ENCODE data around the gene LRP3. TPM values are rescaled to one million over a fixed set of nuclear protein-coding genes. Genes with fewer than 3 reads are reported as not detected.
"Not testable (repeated sequence)": the region's sequence is repeated elsewhere in the genome, so short reads cannot be mapped to it uniquely, and the experiment has no call there.

The LRP3 gene
- total RNA-seq, 1 experiment from 2014 or later: 32.0 TPM

DNA sequence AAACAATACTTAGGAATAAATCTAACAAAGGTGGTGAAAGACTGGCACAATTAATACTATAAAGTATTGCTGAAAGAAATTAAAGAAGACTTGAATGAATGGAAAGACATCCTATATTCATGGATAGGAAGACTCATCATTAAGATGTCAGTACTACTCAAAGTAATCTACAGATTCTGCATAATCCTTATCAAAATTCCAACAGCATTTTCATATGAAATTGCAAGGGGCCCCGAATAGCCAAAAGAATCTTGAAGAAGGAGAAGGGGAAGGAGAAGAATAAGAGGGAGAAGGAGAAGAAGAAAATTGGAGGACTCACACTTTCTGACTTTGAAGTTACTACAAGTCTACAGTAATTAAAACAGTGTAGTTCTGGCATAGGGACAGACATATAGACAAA is 25.6 kb upstream of the LRP3 start:
- Histone ChIP-seq H3K9me3 (replicated peaks) (no peaks in the 10 kb centered on the region), H3K36me3 (no peaks in the 10 kb centered on the region), H3K27me3 (no peaks in the 10 kb centered on the region), H3K27ac (no peak overlapping the region), H3K4me1 (peaks cover 7% of the 10 kb centered on the region; the same call in 1 of the 2 replicates), H3K4me3 (no peak overlapping the region)
- no peak for DNase-seq

DNA sequence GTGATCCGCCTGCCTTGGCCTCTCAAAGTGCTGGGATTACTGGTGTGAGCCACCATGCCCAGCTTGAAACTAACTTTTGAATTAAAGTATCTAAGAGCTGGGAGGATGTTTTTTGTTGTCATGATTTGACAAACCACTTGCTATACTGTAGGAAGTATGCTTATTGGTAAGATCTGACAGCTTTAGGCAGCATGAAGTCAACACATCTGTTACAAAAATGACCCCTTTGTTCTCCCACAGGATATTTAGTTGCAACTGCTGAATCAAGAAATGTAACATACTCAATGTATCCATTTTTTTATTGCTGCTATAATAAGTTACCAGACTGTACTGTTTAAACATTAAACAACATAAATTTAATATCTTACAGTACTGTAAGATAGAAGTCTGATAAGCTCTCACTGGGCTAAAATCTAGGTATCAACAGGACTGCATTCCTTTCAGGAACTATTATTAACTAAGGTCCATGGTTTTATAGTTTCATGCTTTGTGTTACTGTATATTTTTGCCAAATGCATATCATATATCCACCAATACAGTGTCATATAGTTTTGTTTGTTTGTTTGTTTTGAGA is 22.8 kb upstream of the LRP3 start:
- Histone ChIP-seq H3K27ac (no peak overlapping the region), H3K27me3 (no peaks in the 10 kb centered on the region), H3K36me3 (no peaks in the 10 kb centered on the region), H3K4me1 (peaks cover 11% of the 10 kb centered on the region), H3K4me3 (no peak overlapping the region), H3K9me3 (replicated peaks) (no peaks in the 10 kb centered on the region)
- DNase-seq: no peak

DNA sequence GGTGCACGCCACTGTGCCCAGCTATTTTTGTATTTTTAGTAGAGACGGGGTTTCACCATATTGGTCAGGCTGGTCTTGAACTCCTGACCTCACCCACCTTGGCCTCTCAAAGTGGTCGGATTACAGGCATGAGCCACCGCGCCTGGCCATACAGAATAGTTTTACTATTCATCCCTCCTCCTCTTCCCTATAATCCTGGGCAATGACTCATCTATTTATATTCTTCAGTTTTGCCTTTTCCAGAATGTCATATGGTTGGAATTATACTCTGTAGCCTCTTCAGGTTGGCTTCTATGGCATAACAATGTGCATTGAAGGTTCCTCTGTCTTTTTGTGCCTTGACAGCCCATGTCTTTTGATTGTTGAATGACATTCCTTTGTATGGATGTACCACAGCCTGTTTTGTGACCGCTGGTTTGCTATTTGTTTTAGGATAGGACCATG is 22.2 kb upstream of the LRP3 start:
- Histone ChIP-seq H3K27me3 (no peaks in the 10 kb centered on the region), H3K27ac (no peak overlapping the region), H3K4me1 (peaks cover 11% of the 10 kb centered on the region), H3K4me3 (no peak overlapping the region), H3K9me3 (replicated peaks) (no peaks in the 10 kb centered on the region), H3K36me3 (no peaks in the 10 kb centered on the region)
- no peak for DNase-seq

DNA sequence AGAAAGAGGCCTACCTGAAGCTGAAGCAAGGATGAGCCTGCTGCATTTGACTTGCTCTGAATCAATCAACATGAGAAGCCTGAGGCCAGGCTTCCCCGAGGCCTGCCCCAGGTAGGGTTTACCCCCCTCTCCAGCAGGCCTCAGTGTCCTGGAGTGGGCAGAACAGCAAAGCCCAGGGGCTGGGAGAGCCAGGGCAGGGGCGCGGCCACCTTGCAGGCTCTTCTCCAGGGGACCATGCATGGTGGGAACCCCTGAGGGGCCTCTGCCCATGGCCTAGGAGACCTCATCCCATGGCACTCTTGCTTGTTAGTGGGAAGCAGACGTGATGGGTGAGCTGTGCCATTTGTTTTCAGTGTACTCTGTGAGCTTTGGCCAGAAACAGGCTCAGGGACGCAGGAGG is 19.9 kb upstream of the LRP3 start:
- no peak overlapping the region for H3K27ac ChIP-seq
- no peaks in the 10 kb centered on the region for H3K27me3 ChIP-seq
- H3K4me3 ChIP-seq: no peak overlapping the region
- no peaks in the 10 kb centered on the region for H3K36me3 ChIP-seq
- no peak for DNase-seq
- peaks cover 11% of the 10 kb centered on the region for H3K4me1 ChIP-seq
- H3K9me3 ChIP-seq (replicated peaks): no peaks in the 10 kb centered on the region

DNA sequence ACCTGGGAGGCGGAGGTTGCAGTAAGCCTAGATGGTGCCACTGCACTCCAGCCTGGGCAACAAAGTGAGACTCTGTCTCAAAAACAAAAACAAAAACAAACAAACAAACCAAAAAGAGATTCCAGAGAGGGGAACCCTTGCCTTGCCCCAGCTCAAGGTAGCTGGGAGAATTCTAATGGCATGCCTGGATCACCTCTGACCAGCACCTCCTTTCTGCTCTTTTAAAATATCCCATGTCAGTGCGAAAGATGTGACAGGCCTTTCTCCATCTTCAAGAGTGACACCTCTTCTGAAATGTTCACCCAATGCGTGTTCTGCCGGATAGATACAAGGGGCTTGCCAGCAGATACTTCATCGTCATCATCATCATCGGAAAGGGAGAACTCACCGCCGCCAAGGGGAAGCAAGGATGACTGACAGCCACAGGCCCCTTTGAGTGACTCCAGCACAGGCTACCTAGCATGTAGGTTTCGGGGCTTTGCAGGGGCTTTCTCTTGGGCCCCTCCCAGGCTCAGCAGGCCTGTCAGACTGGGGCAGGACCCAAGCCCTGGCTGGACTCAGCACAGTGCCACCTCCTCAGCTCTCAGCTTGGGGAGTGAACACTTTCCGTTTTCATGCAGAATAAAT is 18.9 kb upstream of the LRP3 start:
- Histone ChIP-seq H3K27me3 (no peaks in the 10 kb centered on the region), H3K4me3 (no peak overlapping the region), H3K36me3 (no peaks in the 10 kb centered on the region), H3K27ac (no peak overlapping the region), H3K9me3 (replicated peaks) (no peaks in the 10 kb centered on the region), H3K4me1 (peaks cover 11% of the 10 kb centered on the region)
- DNase-seq: no peak

DNA sequence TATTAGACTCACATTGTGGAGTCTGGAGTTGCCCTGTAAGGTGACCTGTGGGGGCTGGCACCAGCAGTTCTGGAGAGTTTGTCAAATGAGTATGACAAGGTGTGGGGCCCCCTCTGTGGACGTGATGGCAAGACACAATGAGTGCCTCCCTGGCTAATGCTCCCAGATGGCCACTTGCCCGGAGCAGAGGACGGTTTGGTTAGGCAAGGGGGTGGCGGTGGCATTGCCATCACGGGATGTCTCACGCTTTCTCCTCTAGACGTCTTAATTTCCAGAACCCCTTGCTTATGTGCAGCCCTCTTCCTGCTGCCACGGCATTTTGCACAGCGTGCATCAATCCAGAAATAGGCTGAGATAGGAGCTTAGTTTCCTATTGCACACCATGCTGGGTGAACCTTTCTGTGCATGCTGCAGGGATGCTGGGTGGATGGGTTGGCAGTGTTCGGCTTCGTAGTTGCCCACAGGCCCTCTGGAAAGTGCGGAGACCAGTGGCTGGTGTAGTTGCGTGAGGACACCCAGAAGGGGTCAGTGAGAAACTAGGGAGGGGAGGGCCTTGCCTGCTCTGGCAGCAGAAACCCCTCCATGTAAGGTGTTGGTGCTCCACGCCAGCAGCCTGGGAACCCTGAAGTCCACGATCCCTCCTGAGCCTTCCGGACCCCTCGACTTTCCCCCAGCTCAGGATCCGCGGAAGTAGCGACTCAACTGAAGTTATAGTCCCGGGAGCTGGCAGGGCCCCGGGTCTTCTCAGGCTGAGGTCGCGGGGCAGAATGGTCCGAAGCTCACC is 18.1 kb upstream of the LRP3 start:
- Histone ChIP-seq H3K4me3 (peak overlapping the region; percentile 79), H3K36me3 (no peaks in the 10 kb centered on the region), H3K4me1 (peaks cover 11% of the 10 kb centered on the region), H3K27ac (peak overlapping the region; percentile 79), H3K27me3 (no peaks in the 10 kb centered on the region), H3K9me3 (replicated peaks) (no peaks in the 10 kb centered on the region)
- peak; percentile 63 for DNase-seq

DNA sequence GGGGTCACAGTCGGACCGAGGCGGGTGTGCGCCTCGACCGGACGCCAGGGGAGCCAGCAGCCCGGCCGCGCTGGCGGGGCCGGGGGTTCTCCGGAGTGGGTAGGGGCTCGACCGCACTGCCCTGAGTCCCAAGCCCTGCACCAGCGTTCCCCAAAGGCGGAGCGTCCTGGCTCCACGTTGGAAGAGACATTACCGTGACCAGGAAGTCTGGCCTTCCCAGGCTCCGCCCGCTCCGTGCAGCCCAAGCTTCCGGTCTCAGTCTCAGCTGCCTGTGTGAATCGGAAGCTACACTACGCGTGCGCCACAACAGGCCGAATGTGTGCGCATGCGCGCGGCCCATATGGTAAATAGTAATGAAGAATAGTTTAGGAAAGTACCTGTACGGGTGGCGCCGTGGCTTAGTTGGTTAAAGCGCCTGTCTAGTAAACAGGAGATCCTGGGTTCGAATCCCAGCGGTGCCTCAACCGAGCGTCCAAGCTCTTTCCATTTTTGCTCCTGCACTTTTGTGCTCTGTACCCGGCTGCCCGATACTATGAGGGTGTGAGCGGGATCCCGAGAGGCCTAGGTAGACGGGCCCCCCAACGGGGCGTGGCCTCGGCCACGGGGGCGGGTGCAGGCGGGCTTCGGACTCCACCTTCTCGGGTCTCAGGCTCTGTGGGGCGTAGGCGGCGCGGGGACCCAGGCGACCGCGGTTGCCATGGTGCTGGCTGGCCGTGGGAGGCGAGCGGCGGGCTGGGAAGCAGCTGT is 17.3 kb upstream of the LRP3 start:
- Histone ChIP-seq H3K27me3 (no peaks in the 10 kb centered on the region), H3K9me3 (replicated peaks) (no peaks in the 10 kb centered on the region), H3K36me3 (no peaks in the 10 kb centered on the region), H3K4me3 (peak overlapping the region; percentile 79), H3K4me1 (peaks cover 4% of the 10 kb centered on the region), H3K27ac (peak overlapping the region; percentile 79)
- peak; percentile 100 for DNase-seq

DNA sequence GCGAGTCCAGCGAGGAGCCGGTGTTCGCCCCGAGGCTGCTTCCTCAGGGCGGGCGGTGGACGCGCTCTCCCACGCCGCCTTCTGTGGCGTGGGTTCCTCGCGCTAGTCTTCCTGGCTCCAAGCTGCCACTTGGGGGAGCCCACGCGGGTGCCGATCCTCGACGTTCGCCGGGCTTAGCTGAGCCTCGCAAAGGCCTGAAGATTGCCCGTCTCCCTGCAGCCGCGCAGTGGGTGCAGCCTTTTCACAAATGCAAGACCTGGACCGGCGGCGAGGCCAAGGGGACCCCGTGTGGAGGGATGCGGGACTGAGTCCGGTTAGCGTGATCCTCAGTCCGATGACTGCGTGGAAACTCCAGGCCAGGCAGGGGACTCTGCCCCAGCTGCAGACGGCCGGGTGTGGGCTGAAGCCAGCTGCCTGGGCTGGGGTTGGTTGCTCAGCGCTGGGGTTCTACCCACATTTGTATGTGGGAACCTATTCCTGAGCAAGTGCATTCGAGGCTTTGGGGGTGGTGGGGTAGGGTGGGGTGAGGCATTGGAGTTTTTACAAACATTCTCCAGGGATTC is 16.6 kb upstream of the LRP3 start:
- peaks cover 4% of the 10 kb centered on the region for H3K4me1 ChIP-seq
- H3K9me3 ChIP-seq (replicated peaks): no peaks in the 10 kb centered on the region
- H3K4me3 ChIP-seq: peak overlapping the region; percentile 49
- no peaks in the 10 kb centered on the region for H3K36me3 ChIP-seq
- no peak overlapping the region for H3K27ac ChIP-seq
- no peak for DNase-seq
- H3K27me3 ChIP-seq: no peaks in the 10 kb centered on the region

DNA sequence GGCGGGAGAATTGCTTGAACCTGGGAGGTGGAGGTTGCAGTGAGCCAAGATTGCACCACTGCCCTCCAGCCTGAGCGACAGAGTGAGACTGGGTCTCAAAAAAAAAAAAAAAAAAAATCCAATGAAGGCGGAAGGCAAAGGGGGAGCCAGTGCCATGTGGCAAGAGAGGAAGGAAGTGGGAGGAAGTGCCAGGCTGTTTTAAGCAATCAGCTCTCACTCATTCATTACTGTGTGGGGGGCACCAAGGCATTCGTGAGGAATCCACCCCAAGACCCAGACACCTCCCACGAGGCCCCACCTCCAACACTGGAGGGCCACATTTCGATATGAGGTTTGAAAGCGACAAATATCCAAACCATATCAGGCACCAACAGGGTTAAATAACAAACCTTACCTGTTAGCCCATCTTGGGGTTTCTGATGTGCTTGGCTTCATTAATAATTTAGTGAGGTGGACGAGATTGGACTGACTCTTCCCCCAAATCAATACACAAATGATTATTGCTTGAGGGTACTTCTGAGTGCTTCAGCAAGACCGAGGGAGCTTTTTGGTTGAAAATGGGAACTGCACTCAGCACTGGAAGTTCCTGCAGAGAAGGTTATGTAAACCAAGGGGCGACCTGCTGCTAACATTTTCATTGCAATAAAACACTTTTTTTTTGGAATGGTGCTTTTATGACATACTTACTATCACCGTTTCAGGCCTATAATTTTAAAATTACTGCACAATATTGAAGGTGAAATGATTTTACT is 7.5 kb upstream of the LRP3 start:
- Histone ChIP-seq H3K36me3 (no peaks in the 10 kb centered on the region), H3K4me3 (no peak overlapping the region), H3K4me1 (no peaks in the 10 kb centered on the region), H3K9me3 (replicated peaks) (no peaks in the 10 kb centered on the region), H3K27ac (no peak overlapping the region), H3K27me3 (0 out of 2 replicates have a peak, but pooled peaks cover 3% of the 10 kb centered on the region)
- no peak for DNase-seq

DNA sequence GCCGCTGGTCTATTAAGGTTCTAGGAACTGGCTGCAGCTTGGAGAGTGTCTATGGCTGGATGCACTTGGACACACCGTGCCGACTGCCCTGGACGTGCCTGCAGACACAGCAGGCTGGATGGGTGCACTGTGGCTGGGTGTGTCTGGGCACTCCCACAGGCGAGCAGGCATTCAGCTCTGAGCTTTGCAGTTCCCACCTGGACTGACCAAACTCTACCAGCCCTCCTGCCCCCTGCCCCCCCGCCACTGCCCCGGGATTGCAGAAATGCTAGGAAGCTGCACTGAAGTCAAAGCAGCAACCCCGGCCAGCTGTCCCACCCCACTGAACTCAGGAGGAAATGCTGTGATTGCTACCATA is 7.0 kb upstream of the LRP3 start:
- no peaks in the 10 kb centered on the region for H3K9me3 ChIP-seq (replicated peaks)
- H3K4me3 ChIP-seq: no peak overlapping the region
- H3K4me1 ChIP-seq: no peaks in the 10 kb centered on the region
- no peak for DNase-seq
- H3K27me3 ChIP-seq: 0 out of 2 replicates have a peak, but pooled peaks cover 3% of the 10 kb centered on the region
- H3K27ac ChIP-seq: no peak overlapping the region
- H3K36me3 ChIP-seq: no peaks in the 10 kb centered on the region

DNA sequence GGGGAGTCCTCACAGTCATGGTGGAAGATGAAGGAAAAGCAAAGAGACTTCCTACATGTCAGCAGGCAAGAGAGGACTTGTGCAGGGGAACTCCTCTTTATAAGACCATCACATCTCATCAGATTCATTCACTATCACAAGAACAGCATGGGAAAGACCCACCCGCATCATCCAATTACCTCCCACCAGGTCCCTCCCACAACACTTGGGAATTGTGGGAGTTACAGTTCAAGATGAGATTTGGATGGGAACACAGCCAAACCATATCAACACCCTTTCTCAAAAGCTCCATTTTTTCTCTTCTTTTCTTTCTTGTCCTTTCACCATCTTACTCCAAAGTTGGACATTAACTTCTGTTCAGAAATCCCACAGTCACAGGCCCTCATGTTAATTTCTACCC is 4.7 kb upstream of the LRP3 start:
- H3K27me3 ChIP-seq: 0 out of 2 replicates have a peak, but pooled peaks cover 3% of the 10 kb centered on the region
- H3K36me3 ChIP-seq: no peaks in the 10 kb centered on the region
- no peak overlapping the region for H3K4me3 ChIP-seq
- no peak for DNase-seq
- H3K9me3 ChIP-seq (replicated peaks): no peaks in the 10 kb centered on the region
- H3K4me1 ChIP-seq: 0 out of 2 replicates have a peak, but pooled peaks cover 4% of the 10 kb centered on the region
- no peak overlapping the region for H3K27ac ChIP-seq

DNA sequence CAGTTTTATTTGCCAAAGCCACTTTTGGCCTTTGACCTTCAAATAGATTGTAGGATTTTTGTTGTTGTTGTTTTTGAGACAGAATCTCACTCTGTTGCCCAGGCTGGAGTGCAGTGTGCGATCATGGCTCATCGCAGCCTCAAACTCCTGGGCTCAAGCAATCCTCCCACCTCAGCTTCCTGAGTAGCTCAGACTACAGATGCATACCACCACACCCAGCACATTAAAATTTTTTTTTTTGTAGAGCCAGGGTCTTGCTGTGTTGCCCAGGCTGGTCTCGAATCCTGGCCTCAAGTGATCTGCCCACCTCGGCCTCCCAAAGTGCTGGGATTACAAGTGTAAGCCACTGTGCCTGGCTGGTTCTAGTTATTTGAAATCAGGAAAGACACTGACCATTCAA is 3.0 kb upstream of the LRP3 start:
- H3K4me1 ChIP-seq; H3K27ac ChIP-seq; DNase-seq; H3K27me3 ChIP-seq; H3K36me3 ChIP-seq; H3K9me3 ChIP-seq (replicated peaks); H3K4me3 ChIP-seq: not testable (repeated sequence)

DNA sequence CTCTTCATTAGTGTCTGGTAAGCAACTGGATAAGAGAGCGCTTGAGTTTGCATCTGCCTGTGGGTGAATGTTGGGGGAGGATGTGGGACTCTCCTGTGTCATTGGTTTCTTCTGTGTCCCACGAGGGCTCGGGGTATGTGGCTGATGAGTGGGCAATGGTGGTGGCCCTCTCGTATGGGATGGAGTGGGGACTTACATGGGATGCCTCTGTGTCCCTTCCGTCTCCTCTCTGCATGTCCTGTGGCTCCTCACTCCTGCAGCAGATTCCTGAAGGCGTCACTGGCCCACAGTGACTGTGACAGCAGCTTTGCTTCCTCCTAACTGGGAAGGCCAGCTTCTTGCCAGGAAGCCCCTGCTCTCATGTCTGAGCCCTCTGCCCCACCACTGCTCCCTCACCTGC is 2.6 kb upstream of the LRP3 start:
- H3K36me3 ChIP-seq: no peaks in the 10 kb centered on the region
- no peak overlapping the region for H3K4me3 ChIP-seq
- no peak overlapping the region for H3K27ac ChIP-seq
- 0 out of 2 replicates have a peak, but pooled peaks cover 3% of the 10 kb centered on the region for H3K27me3 ChIP-seq
- H3K4me1 ChIP-seq: peaks cover 6% of the 10 kb centered on the region; the same call in 1 of the 2 replicates
- DNase-seq: no peak
- no peaks in the 10 kb centered on the region for H3K9me3 ChIP-seq (replicated peaks)

DNA sequence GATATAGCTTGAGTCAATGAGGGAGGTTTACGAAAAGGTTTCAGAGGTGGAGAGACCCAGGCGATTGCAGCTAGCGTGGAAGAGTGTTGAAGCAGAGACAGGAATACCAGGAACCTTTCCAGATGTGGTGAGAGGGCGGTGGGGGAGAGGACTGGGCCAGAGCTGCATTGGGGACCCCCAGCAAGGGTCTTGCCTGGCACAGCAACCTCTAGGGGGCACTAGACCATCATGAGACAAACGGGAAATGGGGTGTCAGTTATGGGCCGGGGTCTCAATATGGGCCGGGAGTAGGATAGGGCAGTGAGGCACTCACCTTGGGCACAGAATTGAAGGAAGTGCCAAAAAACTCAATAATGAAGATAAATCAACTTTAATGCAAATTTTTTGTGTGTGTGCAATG is 2.1 kb upstream of the LRP3 start:
- DNase-seq: peak; percentile 33 to 39
- H3K27me3 ChIP-seq: 0 out of 2 replicates have a peak, but pooled peaks cover 3% of the 10 kb centered on the region

More for the DNA sequence above, 2.1 kb upstream of the LRP3 start:
- Histone ChIP-seq H3K36me3 (peaks cover 4% of the 10 kb centered on the region; the same call in 1 of the 2 replicates), H3K4me1 (peaks cover 6% of the 10 kb centered on the region; the same call in 1 of the 2 replicates), H3K4me3 (no peak overlapping the region), H3K9me3 (replicated peaks) (no peaks in the 10 kb centered on the region), H3K27ac (no peak overlapping the region)
